Glutamatergic neuron (in vitro differentiated cells): ENCODE data around the gene MAP1LC3B2. TPM values are rescaled to one million over a fixed set of nuclear protein-coding genes. Genes with fewer than 3 reads are reported as not detected.

ENCODE experiments used
- DNase-seq: peaks from one replicate; pipeline ENCODE4 v3.0.0; 2022
- H3K27ac Mint-ChIP-seq: one replicate; pipeline ENCODE4 v1.8.0; 2020; ENCODE audit warnings: mild to moderate bottlenecking, mixed read lengths, inconsistent platforms; ENCODE audit not compliant: unreplicated experiment
- H3K27me3 Mint-ChIP-seq: one replicate; pipeline ENCODE4 v1.8.0; 2020; ENCODE audit warnings: mild to moderate bottlenecking, moderate library complexity, mixed read lengths, inconsistent platforms; ENCODE audit not compliant: unreplicated experiment
- H3K36me3 Mint-ChIP-seq: one replicate; pipeline ENCODE4 v1.8.0; 2020; ENCODE audit warnings: mild to moderate bottlenecking, mixed read lengths, inconsistent platforms; ENCODE audit not compliant: unreplicated experiment
- H3K4me1 Mint-ChIP-seq: one replicate; pipeline ENCODE4 v1.8.0; 2020; ENCODE audit warnings: mild to moderate bottlenecking, low read depth, mixed read lengths, inconsistent platforms; ENCODE audit not compliant: unreplicated experiment
- H3K4me3 Mint-ChIP-seq: one replicate; pipeline ENCODE4 v1.8.0; 2020; ENCODE audit warnings: mild to moderate bottlenecking, mixed read lengths, inconsistent platforms; ENCODE audit not compliant: unreplicated experiment
- H3K9me3 Mint-ChIP-seq: one replicate; pipeline ENCODE4 v1.8.0; 2020; ENCODE audit warnings: mild to moderate bottlenecking, moderate library complexity, mixed read lengths, inconsistent platforms; ENCODE audit not compliant: unreplicated experiment
- long read RNA-seq: library from polyadenylated mRNA; unstranded; transcript quantifications from one replicate; pipeline ENCODE4 v2.0.0, GENCODE V29; 2020; ENCODE audit not compliant: unreplicated experiment
- total RNA-seq: library from RNA; stranded (reverse); fragmentation: NEBNext Ultra II Directional; extraction: Animal tissue kit (Norgen Biotek cat#: 25700); gene quantifications from one replicate; pipeline ENCODE4 v1.2.1, GENCODE V29; 2021; ENCODE audit not compliant: unreplicated experiment
- TF ChIP-seq, protein P1 (sequence below): fragments of 200-600 bp; sonication (generic); IDR thresholded peaks from one replicate; pipeline ENCODE4 v1.5.0; 2021; ENCODE audit not compliant: partially characterized antibody, unreplicated experiment

Gene MAP1LC3B2
- 4.4 TPM for total RNA-seq
- long read RNA-seq, result 0 reads

DNA sequence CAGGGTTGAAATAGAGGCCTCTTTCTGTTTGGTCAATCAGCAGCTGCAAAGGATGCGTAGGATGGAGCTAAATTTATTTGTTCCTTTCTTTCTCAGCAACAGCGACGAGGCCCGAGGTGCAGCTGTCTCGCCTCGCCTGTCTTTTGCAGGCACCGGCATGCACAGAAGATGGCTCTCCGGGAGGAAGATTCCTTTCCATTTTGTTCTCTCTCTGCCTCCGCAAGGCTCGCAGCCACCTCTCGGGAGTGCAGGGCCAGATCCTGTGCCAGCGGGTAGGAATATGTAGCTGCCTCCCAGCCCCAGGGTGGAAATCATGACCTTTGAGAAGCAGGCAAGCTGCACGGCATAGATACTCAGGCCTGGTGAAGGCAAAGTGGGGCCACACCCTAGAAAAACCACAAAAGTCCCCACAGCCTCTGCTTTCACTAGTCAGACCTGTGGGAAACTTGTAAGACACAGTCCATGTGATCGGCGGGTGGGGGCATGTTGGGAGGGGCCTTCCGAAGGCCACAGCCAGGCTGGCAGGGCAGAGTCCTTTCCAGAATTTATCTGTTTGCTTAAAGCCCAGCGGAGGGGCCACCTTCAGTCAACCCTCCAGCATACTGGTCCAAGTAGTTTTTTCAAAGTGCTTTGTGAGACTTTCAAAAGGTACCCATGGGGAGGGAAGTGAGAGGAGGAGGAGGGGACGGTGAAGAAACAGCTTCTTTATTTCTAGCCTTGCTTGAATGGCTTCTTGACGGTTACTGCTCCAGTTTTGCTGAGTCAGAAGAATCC is at the start of gene MAP1LC3B2:
Gene MAP1LC3B2 (plus strand): TSS at position 220 of the 774 bp plus-strand sequence. CDS start 16,562 bp downstream, outside the sequence.
- Mint-ChIP-seq H3K27ac (peak within 1 kb of the TSS; percentile 39), H3K4me1 (peaks cover 5% of the 10 kb centered on the region), H3K9me3 (no peaks in the 10 kb centered on the region), H3K4me3 (no peak within 1 kb of the TSS), H3K36me3 (no peaks in the 10 kb centered on the region), H3K27me3 (no peaks in the 10 kb centered on the region)
- TF ChIP-seq, protein P1, sequence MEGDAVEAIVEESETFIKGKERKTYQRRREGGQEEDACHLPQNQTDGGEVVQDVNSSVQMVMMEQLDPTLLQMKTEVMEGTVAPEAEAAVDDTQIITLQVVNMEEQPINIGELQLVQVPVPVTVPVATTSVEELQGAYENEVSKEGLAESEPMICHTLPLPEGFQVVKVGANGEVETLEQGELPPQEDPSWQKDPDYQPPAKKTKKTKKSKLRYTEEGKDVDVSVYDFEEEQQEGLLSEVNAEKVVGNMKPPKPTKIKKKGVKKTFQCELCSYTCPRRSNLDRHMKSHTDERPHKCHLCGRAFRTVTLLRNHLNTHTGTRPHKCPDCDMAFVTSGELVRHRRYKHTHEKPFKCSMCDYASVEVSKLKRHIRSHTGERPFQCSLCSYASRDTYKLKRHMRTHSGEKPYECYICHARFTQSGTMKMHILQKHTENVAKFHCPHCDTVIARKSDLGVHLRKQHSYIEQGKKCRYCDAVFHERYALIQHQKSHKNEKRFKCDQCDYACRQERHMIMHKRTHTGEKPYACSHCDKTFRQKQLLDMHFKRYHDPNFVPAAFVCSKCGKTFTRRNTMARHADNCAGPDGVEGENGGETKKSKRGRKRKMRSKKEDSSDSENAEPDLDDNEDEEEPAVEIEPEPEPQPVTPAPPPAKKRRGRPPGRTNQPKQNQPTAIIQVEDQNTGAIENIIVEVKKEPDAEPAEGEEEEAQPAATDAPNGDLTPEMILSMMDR, result no peak
- no peak for DNase-seq

DNA sequence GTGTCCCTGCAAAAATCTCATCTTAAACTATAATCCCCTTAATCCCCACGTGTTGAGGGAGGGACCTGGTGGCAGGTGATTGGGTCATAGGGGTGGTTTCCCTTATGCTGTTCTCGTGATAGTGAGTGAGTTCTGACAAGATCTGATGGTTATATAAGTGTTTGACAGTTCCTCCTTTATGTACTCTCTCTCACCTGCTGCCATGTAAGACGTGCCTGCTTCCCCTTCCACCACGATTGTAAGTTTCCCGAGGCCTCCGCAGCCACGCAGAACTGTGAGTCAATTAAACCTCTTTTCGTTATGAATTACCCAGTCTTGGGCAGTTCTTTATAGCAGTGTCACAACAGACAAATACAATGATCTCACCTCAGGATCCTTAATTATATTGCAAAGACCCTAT is 45.2 kb upstream of the MAP1LC3B2 start:
- H3K4me1 Mint-ChIP-seq, result no peaks in the 10 kb centered on the region
- TF ChIP-seq, protein P1, result no peak
- H3K9me3 Mint-ChIP-seq, result no peaks in the 10 kb centered on the region
- H3K4me3 Mint-ChIP-seq, result no peak overlapping the region
- peaks cover 4% of the 10 kb centered on the region for H3K27me3 Mint-ChIP-seq
- no peaks in the 10 kb centered on the region for H3K36me3 Mint-ChIP-seq
- DNase-seq, result no peak
- H3K27ac Mint-ChIP-seq, result no peak overlapping the region

DNA sequence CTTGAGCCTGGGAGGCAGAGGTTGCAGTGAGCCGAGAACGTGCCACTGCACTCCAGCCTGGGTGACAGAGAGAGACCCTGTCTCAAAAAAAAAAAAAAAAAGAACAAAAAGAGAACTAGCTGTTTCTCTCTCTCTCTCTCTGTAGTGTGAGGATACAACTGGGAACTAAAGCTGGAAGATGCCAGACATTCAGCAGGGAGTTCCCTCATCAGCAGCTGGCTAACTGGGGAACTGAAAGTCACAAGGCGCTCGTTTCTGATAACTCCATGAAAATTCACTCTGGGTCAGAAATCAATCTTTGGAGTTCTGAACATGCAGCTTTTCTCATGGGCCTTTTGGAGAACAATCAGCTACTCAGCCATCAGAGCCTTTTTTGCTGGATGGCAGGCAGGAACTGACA is 43.5 kb upstream of the MAP1LC3B2 start:
- no peaks in the 10 kb centered on the region for H3K9me3 Mint-ChIP-seq
- DNase-seq, result no peak
- TF ChIP-seq, protein P1, result no peak
- H3K4me3 Mint-ChIP-seq, result no peak overlapping the region
- H3K27me3 Mint-ChIP-seq, result peaks cover 3% of the 10 kb centered on the region
- no peaks in the 10 kb centered on the region for H3K4me1 Mint-ChIP-seq
- no peaks in the 10 kb centered on the region for H3K36me3 Mint-ChIP-seq
- H3K27ac Mint-ChIP-seq, result no peak overlapping the region

DNA sequence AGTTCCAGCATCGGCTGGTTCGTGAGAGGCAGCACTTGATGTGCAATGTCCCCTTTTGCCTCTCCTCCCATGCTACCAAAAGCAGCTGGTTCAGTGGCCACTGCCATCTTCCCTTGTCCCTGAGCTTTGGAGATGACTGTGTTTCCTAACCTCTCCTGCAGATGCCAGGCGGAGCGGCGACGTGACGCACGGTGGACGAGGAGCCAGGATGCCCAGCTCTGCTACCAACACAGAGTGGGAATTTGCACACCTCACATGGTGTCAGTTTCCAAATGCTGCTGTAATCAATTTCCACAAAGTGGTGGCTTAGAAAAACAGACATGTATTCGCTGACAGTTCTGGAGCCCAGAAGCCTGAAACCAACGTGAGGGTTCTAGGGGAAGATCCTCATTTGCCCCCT is 42.5 kb upstream of the MAP1LC3B2 start:
- Mint-ChIP-seq H3K27me3 (peaks cover 3% of the 10 kb centered on the region), H3K9me3 (no peaks in the 10 kb centered on the region), H3K4me3 (no peak overlapping the region), H3K27ac (no peak overlapping the region), H3K36me3 (no peaks in the 10 kb centered on the region), H3K4me1 (no peaks in the 10 kb centered on the region)
- TF ChIP-seq, protein P1, result no peak
- no peak for DNase-seq

DNA sequence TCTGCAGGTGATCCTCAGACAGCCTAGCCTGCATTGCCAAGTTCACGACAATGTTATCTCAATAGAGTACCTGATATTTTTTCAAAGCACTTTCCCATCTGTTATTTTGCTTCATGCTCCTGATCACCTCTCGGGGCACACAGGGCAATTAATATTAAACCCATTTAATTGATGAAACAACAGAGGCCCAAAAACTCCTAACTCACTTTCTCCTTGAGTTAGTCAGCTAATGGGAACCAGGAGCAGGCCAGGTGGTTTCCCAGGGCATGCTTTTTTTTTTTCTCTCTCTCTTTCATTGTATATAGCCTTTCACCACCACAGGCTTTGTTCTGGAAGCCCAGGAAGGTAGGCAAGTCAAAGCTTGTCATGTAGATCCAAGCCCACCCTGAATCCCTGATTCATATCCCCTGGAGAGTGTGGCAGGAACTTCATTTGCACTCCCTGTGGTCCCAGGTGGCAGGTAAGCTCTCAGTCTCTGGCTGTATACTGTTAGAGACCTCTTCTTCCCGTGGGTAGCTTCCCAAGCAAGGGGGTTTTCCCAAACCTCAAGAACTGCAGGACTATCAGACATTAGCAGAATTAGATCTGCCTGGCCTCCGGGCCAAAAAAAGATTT is 41.6 kb upstream of the MAP1LC3B2 start:
- H3K27me3 Mint-ChIP-seq, result no peaks in the 10 kb centered on the region
- H3K9me3 Mint-ChIP-seq, result no peaks in the 10 kb centered on the region
- H3K4me3 Mint-ChIP-seq, result no peak overlapping the region
- no peaks in the 10 kb centered on the region for H3K4me1 Mint-ChIP-seq
- TF ChIP-seq, protein P1, result no peak
- no peaks in the 10 kb centered on the region for H3K36me3 Mint-ChIP-seq
- no peak for DNase-seq
- no peak overlapping the region for H3K27ac Mint-ChIP-seq
